SK-MEL-5 (cell line): ENCODE data around the gene SRPRB. TPM values are rescaled to one million over a fixed set of nuclear protein-coding genes. Genes with fewer than 3 reads are reported as not detected.

Experiments used
- DNase-seq: peaks from one replicate; pipeline ENCODE4 v3.0.0-alpha.2; 2016; ENCODE audit warnings: low read depth, low spot score
- in situ Hi-C: cut with HindIII; loops from 2 replicates; pipeline ENCODE4 v1.10.0; 2016; ENCODE audit warnings: low sequenced_read_pairs, high pct_unique_total_duplicates, low pct_unique_long_range_greater_than_20kb
- total RNA-seq: library from RNA; depleted of rRNA; stranded (reverse); fragments of >200 nt; shearing (Covaris generic); gene quantifications from 2 replicates; pipeline ENCODE4 v1.2.3, GENCODE V29; 2014

Gene SRPRB
- total RNA-seq, 1 experiment from 2014 or later, result 93.5 TPM

DNA sequence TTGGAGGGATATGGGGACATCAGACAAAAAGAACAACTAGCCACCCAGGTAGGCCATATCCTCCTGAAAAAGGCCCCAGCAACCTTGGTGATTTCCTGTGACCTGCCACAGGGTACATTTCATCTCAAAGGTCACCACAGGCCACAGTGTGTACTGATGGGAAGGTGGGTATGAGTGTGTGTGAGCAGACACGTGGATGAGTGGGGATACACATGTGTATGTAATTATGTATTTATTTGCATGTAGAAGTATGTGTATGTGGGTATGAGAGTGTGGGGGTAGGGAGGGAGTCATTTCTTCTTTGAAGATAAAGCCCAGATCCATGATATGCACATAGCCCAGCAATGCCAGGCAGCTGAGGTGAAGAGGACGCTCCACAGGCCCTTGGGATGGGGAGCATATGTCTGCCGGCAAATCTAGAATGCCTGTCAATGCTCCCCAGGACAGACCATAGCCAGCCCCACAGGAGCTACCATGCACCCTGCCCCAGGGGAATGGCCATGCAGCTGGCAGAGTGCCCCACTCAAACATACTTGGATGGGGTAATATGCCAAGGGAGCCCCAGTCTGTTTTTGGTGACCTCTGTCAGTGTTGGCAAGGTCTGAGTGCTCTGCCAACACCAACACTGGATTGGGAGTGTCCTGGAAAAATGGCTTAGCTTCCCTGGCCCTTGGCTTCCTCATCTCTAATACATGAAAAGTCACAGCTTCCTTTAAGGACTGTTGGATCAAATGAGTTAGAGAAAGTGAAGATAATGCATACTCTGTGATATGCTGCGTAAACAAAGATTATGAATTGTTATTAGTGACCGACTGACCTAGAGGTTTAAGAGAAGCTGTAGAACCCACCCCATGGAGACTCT is 47.7 kb downstream of the SRPRB start:
- in situ Hi-C loops, result no loop called here
- no peak for DNase-seq

DNA sequence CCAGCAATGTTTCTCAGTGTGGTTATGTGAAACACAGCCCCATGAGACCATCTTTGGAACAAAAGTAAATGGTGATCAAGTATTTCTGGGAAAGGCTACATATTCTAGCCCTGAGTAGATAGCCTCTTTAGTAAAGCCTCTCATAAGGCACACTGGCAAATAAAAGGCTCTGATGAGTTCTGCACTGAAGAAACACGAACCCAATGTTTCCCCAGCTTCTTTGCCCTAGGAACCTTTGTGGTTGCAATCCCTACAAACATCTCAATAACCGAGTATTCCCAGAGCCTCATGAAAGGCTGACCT is 48.3 kb downstream of the SRPRB start:
- in situ Hi-C loops, result no loop called here
- DNase-seq, result no peak

DNA sequence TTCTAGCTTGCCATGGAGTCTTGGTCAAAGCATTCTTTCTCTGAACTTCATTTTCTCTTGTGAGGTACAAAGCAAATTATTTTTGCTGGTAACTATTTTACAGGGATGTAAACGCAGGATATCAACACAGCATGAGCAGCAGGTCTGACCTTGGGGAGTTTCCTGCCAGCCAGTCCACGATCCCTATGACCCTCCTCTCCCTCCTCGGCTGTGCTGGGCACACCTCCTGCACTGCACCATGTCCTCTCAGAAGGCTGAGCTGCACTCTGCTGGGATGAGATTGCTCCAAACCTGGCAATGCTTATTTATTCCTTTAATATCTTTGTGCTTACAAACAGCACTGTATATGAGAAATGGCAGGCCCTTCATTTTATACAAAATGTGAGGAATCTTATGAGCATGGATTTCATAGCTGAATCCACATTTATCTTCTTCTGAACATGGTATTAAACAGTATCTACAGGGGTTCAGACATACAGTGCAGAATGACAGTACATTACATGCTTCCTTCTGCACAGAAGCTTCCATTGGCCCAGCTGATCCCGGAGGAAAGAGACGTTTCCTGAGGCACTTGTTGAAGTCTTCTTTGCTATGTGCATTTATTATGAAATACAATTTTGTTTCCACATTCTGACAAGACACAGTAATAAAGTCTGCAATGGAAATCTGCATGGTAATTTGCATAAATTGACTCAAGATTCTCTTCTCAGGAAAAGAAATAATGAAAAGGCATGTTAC is 48.8 kb downstream of the SRPRB start:
- no peak for DNase-seq
- in situ Hi-C loops, result no loop called here

DNA sequence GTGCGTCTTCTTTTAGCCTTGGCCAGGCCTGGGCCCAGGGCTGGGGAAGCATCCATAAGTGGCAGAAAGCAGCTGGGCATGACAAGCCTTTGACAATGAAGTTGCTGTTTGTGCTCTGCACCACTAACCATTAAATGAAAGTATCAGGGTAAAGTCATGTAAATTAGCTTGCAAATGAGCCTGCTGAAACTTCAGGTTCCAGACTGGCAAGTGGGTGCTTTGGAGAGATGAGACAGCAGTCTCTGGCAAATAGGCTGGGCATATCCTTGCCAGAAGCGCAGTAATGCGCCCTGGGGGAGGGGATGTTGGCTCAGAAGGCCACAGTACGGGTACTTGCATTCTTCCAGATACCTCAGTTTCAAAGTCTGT is 49.4 kb downstream of the SRPRB start:
- in situ Hi-C loops, result no loop called here
- no peak for DNase-seq

DNA sequence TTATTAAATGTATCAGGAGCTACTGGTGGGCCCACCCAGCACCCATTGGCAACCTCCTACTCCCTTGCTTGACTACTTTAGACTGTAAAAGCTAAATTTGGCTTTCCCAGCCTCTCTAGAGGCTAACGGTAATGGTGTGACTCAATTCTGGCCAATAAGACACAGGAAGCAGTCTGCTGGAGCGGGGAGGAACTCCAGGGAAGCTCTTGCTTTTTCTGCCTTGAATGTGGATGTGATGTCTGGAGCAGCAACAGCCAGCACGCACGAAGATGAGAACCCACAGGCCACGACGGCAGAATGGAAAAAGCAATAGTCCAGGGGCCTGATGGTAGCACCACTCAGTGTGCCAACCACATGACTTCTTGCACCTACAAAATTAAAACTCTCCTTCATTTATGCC is 50.2 kb downstream of the SRPRB start:
- DNase-seq, result no peak
- in situ Hi-C loops, result no loop called here

DNA sequence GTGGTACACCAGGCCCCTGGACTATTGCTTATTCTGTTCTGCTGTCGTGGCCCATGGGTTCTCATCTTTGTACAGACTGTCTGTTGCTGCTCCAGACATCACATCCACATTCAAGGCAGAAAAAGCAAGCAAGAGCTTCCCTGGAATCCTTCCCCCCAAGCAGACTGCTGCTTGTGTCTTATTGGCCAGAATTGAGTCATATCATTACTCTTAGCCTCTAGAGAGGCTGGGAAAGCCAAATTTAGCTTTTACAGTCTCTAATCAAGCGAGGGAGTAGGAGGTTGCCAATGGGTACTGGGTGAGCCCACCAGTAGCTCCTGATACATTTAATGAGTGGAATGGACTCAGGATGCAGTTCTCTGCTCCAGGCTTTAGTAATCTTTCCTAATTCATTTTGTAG is 50.7 kb downstream of the SRPRB start:
- in situ Hi-C loops, result no loop called here
- DNase-seq, result no peak

DNA sequence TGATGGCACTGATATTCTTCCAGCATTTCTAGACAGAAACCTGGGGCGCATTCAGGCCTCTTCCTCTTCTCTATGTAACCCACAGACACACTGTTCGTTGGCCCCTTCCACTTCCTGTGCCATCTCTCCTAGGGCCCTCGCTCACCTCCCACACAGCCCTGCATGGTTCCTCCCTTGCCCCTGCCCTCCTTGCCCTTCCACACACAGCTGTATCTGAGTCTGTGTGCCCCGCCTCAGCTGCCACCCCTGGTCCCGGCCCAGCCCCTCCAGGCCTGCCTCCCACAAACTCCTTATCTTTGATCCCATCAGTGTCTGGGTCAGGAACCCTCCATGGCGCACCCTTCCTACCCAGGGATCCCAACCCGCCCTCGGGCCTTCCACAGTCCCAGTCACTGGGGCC is 52.2 kb downstream of the SRPRB start:
- in situ Hi-C loops, result no loop called here

DNA sequence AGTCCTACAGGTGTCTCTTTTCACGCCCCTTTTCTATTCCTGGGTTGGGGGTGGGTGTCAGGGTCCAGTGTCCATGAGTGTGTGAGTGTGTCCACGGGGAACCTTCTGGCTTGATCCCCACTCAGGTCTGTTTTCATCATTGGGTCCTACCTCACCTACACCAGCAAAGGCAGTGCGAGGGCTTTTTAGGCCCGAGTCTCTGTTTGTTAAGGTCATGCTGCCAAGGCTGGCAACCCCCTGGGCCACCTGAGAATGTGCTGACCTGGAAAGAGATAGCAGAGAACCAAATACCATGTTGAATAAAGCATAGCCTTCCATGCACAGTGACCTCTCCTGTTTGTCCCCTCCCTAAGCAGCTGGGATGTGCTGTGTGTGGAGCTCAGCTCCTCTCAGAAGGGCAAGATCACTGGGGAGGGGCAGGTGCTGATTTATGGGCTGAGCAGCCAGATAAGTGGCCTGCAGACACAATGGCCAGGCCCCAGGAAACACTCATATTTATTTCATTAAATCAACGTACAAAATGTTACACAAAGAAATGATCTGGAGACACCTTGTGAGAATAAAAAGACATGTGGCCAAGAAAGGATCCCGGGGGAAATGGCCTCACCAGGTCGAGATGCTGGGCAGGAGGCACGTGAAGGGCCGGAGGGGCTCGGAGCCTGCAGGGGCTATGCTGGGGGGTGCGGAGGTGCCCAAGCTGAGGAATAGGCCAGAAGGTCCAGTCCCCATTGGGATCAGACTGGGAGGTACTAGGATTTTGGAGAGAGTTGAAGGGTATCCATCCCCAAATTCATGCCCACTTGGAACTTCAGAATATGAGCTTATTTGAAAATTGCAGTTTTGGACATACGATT is 54.0 kb downstream of the SRPRB start:
- no peak for DNase-seq
- in situ Hi-C loops, result no loop called here

More for the DNA sequence above, 52.2 kb downstream of the SRPRB start:
- DNase-seq, result no peak

DNA sequence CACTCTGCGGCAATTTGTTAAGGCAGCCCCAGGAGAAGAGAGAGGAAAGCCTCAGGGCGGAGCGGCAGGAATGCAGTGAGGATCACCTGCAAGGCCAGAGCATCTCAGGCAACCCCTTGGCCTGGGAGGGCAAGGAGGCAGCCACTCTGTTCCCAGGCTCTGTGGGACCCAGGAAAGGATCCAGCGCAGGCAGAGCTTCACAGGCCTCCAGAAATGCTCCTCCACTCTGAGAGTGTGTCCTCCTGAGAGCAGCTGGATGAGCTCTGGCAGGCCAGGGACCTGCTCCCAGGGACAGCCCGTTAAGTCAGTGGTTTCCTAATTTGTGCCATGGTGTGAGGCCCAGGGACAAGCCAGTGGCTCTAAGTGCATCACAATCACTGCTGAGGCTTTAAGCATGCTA is 54.9 kb downstream of the SRPRB start:
- in situ Hi-C loops, result no loop called here
- DNase-seq, result no peak

DNA sequence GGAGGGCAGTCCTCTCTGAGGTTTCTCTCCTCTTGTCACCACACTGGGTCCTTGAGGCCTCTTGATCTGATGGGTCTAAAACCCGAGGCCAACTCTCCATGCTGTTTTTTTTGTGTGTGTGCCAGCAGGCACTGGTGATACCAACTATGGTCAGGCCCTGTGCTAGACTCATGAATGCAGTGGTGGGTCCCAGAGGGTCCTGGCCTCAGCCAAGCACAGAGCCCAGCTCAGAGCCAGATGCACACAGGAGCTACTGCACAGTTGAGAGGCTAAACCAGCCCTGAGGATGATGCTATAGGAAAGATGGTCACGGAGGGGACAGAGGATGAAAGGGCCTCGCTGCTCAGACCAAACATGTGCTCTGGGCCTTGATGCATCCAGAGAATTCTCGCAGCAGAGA is 56.5 kb downstream of the SRPRB start:
- in situ Hi-C loops, result no loop called here
- DNase-seq, result no peak

DNA sequence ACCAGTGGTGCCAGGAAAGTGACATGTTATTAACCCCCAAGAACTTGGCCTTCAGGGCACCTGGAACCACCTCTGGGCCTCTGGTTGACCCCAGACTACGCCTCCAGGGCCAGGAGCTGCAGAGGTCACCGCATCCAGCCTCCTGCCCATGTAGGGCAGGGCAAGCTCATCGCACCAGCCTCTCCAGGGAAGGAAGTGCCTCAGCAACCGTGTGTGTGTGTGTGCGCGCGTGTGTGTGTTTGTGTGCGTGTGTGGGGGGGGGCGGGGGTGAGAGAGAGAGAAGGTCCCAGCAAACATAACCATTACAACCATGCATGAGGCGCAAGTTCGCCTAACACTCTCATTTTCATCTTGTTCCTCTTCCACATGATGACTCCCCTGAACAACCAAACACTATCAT is 58.3 kb downstream of the SRPRB start:
- in situ Hi-C loops, result no loop called here
- DNase-seq, result no peak

DNA sequence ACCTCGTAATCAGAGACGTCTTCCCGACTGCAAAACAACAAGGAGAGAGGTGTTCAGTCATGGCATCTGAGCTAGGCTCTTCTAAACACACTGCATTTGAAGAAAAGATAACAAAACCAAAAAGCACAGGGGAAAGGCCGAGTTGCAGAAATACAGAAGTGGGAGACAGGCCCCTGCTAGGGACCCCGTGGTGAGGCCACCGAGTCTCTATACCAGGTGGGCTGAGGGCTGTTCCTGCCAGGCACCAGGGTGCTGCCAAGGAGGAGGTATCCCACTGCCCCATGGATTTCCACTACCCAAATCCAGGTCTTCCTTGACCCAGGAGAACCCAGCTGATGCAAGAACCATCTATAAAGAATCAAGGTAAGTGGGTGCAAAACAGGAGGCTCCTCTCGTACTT is 59.0 kb downstream of the SRPRB start:
- in situ Hi-C loops, result no loop called here
- no peak for DNase-seq

DNA sequence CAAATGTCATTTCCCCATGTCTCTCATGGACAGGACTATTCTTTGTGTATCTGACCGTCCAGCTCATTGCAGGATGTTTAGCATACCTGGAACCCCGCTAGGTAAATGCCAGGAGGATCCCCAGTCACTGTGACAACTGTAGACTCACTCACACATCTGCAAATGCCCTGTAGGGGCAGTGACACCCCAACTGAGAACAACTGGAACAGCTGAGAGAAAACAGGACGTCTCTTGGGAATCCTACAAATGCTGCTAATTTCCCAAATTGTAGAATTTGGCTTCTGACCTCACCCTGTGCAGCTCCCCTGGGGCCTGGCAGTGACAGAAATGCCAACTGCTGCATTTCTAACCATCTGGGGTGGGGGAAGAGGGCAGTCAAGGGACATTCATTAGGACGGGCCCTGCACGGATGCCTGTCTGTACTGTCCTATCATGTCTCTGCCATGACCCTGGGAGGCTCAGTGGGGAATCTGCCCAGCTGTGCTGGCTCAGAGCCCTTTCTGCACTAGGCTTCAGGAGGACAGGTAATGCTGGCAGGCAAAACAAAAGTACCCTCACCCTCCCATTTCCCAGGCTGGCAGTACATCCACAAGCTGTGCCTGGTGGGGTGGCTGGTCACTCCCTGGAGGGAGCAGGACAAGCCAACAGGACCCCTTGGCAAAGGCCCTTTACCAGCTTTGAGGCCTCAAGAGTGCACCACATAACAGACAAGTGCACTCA is 59.7 kb downstream of the SRPRB start:
- in situ Hi-C loops, result no loop called here
- DNase-seq, result no peak

DNA sequence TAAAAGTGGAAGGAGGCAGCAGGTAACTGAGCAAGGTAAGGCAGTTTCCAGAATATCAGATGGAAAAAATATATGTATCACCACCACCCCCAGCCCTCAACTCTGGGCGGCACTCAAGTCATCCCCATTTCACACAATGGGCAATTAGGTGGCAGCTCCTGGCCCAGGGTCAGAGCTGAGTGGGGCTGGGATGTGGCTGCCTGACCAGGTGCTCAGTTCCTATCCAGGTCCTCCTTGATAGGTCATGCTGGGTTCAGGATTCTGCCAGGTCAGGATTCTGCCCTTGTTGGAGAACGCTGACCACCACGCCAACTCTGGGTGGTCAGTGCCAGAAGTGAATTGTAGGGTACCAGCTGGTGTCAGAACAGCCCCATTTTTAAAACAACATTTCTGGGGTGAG is 60.5 kb downstream of the SRPRB start:
- no peak for DNase-seq
- in situ Hi-C loops, result no loop called here

DNA sequence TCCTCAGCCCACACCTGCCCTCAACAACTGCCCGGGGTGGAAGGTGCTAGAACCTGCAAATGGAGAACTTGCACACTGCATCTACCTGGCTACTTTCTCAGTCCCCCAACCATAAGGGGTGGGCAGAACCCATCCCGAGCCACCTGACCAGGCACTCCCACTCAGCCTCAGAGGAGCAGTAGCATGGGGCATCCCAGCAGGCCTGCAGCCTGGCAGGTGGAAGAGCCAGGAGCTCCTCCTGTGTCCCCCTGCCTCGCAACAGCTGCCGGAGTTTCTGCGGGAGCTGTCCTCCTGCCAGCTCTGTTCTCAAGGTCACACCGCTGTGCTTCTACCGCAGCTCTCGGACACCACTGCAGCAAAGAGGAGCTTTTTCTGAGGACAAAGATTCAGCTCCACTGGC is 62.6 kb downstream of the SRPRB start:
- no peak for DNase-seq
- in situ Hi-C loops, result no loop called here

DNA sequence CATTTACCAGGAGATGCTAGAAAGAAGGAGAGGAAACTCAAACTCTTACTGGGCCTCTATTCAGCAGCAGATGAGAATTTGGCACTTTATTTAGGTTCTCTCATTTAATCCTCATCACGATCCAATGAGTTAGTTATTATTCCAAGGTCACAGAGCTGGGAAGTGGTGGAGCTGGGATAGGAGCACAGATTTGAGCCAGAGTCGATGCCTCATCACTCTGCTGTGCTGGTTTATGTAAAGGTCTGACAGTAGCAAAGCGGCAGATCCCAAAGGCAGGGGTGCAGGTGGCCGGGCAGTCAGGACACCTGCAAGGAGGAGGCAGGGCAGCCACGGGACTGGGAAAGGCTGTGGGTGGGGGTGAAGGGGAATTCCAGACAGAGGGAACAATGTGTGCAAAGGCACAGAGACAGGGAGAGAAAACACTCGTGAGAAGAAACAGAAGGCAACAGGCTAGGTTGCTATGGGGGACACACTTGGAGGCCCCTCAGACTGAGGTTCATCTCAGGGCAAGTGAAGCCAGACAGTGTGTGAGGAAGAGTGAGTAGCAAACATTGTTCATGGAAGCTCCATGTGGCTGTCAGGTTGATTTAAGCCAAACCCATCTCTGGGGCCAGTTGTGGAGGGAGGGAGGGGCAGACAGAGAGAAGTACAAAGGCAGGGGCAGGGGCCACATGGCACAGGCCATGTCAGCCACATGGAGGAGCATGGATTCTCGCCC is 63.3 kb downstream of the SRPRB start:
- in situ Hi-C loops, result no loop called here
- no peak for DNase-seq

DNA sequence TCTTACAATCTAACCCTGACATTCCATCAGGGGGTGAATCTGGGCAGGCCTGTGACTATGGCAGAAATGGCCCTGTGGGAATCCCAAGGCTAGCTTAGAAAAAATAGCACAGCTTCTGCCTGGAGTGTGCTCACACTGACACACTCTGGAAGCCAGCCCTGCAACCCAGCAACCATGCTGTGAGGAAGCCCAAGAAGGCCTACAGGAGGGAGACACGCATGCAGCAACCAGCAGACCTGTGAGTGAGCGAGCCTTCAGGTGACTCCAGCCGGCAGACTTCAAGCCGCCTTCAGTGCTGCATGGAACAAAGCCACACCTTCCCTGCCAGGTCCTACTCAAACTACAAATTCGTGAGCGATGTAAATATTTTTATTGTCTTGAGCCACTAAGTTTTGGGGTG is 64.0 kb downstream of the SRPRB start:
- in situ Hi-C loops, result no loop called here
- DNase-seq, result no peak
